Tibial nerve (tissue), 4 donors: ENCODE data around the gene RASGEF1C. TPM values are rescaled to one million over a fixed set of nuclear protein-coding genes. Genes with fewer than 3 reads are reported as not detected.
"Not testable (repeated sequence)": the region's sequence is repeated elsewhere in the genome, so short reads cannot be mapped to it uniquely, and the experiment has no call there.

Experiments
- DNase-seq, 2 donors: peaks; one replicate each; pipeline ENCODE4 v3.0.0-alpha.2; 2019; ENCODE audit warnings: low spot score in 2 of 2
- H3K27ac ChIP-seq, 4 donors: fragments of 200-600 bp; sonication (generic) in 3 of 4; one replicate each; pipeline ENCODE4 v1.5.1; 2017 to 2019; ENCODE audit warnings: mild to moderate bottlenecking in 1 of 4
- H3K27me3 ChIP-seq, 2 donors: fragments of 200-600 bp; sonication (generic) in 1 of 2; one replicate each; pipeline versions ENCODE4 v1.5.1 to v1.6.0; 2017 to 2019
- H3K36me3 ChIP-seq, 3 donors: fragments of 200-600 bp; sonication (generic); one replicate each; pipeline ENCODE4 v1.5.1; 2018 to 2019
- H3K4me1 ChIP-seq, 4 donors: fragments of 200-600 bp; sonication (generic) in 3 of 4; one replicate each; pipeline ENCODE4 v1.5.1; 2017 to 2019
- H3K4me3 ChIP-seq, 4 donors: fragments of 200-600 bp; sonication (generic) in 3 of 4; one replicate each; pipeline ENCODE4 v1.5.1; 2017 to 2019; ENCODE audit warnings: mild to moderate bottlenecking in 1 of 4, moderate library complexity in 1 of 4
- H3K9me3 ChIP-seq, 4 donors: fragments of 200-600 bp; sonication (generic) in 3 of 4; one replicate each; pipeline ENCODE4 v1.5.1; 2017 to 2019
- CTCF ChIP-seq, 5 experiments: fragments of 200-600 bp in 3 of 5; fragments of 450-650 bp in 2 of 5; sonication (generic) in 3 of 5; IDR thresholded peaks; one replicate each; pipeline ENCODE4 v1.5.1; 2016 to 2019; ENCODE audit warnings: antibody characterized with exemption in 5 of 5, mild to moderate bottlenecking in 3 of 5, moderate library complexity in 2 of 5
- EP300 ChIP-seq, 2 donors: sonication (generic); formaldehyde crosslinking; IDR thresholded peaks; one replicate each; pipeline ENCODE4 v1.6.1; 2017; ENCODE audit warnings: antibody characterized with exemption in 2 of 2, mild to moderate bottlenecking in 1 of 2
- POLR2A ChIP-seq, 2 donors: fragments of 450-650 bp; IDR thresholded peaks; one replicate each; pipeline ENCODE4 v1.6.1; 2017; ENCODE audit warnings: antibody characterized with exemption in 2 of 2, mild to moderate bottlenecking in 2 of 2, moderate library complexity in 2 of 2
- WGBS, 2 donors: methylation state at CpG; one replicate each; pipeline ENCODE4 v1.1.5; 2018; 5-methylcytosine and 5-hydroxymethylcytosine counted together
- total RNA-seq, 4 donors: library from RNA; depleted of rRNA; stranded (reverse); fragments of >200 nt; gene quantifications; one replicate each; pipeline ENCODE4 v1.1.0, GENCODE V29; 2016

Gene RASGEF1C
- total RNA-seq, 4 donors from 2014 or later = 2.7 to 12.0 (median 10.4) TPM

DNA sequence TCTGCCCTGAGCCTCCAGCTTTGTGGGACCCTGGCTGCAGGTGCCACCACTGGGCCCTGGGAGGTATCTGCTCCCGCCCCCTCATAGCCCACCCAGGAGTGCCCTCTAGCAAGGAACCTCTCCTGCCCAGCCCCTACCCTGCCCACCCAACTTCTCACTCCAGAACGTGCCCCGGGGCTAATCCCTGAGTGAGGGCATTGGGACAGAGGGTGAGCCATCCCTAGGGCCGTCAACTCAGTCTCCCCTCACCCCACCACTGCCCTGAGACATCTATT is 2.7 kb upstream of the RASGEF1C start:
- TF ChIP-seq CTCF (IDR thresholded peaks at IDR 0.05) (no peak), EP300 (IDR thresholded peaks at IDR 0.05) (no peak), POLR2A (IDR thresholded peaks at IDR 0.05) (no peak)
- peaks cover 0 to 12% (median 3%) of the 10 kb centered on the region in 4 donors for H3K4me1 ChIP-seq
- peaks cover 0 to 24% (median under 1%) of the 10 kb centered on the region in 4 donors for H3K9me3 ChIP-seq
- no peak overlapping the region for H3K27ac ChIP-seq
- H3K36me3 ChIP-seq = no peaks in the 10 kb centered on the region
- WGBS, 2 donors = 75 to 82% methylated on average over 4 of the region's 4 CpGs
- DNase-seq = no peak
- peaks cover 0 to 12% of the 10 kb centered on the region in 2 donors for H3K27me3 ChIP-seq
- H3K4me3 ChIP-seq = no peak overlapping the region

DNA sequence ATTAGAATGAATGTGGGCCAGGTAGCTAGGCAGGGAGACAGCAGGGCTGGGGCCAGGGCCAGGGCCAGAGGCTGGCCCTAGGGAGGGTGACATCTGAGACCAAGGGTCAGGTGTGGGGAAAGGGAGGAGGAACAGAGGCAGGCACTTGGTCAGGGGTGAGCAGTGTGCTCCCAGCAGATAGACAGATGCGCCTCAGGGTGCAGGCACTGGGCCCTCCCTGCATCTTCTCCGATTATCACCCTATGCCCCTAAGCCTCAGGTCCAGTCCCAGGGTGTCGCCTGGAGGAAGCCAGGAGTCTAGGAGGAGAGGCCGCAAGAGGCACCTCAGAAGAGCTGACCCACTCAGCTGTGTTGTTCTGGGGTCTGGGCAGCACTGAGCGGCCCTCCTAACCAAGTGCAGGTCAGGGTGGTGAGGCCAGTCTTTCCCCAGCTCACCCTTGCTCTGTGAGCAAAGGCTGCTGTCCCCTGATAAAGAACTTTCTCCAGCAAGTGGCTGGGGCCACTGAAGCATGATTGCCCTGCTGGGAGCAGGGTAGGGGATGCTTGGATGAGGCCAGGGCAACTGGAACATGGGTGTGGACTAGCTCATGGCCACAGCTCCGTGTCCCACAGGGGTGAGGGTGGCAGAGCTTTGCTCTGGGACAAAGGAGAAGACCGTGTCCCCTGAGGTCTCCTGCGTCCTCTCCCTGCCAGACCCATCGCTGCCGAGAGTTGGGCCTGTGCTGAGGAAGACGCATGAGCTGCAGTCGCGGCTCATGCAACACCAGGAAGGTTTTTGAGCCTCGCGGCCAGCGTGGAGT is 2.1 kb upstream of the RASGEF1C start:
- no peak for DNase-seq
- peaks cover 0 to 12% (median 3%) of the 10 kb centered on the region in 4 donors for H3K4me1 ChIP-seq
- whole genome bisulfite sequencing, 2 donors = 86 to 88% methylated on average over 16 of the region's 16 CpGs
- H3K9me3 ChIP-seq = peaks cover 0 to 19% (median 0%) of the 10 kb centered on the region in 4 donors
- H3K4me3 ChIP-seq = no peak overlapping the region
- TF ChIP-seq EP300 (IDR thresholded peaks at IDR 0.05) (no peak), POLR2A (IDR thresholded peaks at IDR 0.05) (no peak), CTCF (IDR thresholded peaks at IDR 0.05) (no peak)
- no peak overlapping the region for H3K27ac ChIP-seq
- H3K27me3 ChIP-seq = peaks cover 0 to 12% of the 10 kb centered on the region in 2 donors
- no peaks in the 10 kb centered on the region for H3K36me3 ChIP-seq

DNA sequence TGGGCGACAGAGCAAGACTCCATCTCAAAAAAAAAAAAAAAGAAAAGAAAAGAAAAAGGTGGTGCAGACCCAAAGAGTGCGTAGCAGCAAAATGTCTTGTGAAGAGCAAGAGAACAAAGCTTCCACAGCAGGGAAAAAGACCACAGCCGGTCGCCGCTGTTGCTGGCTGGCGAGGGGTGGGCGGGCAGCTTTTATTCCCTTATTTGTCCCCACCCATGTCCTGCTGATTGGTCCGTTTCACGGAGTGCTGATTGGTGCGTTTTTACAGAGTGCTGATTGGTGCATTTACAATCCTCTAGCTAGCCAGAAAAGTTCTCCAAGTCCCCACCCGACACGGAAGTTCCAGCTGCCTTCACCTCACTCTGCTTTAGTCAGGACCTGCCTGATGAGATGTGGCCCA is 1.1 kb upstream of the RASGEF1C start:
- H3K27me3 ChIP-seq = peaks cover 0 to 12% of the 10 kb centered on the region in 2 donors
- not testable (repeated sequence) for DNase-seq, H3K9me3 ChIP-seq, H3K36me3 ChIP-seq, H3K4me3 ChIP-seq, H3K27ac ChIP-seq
- H3K4me1 ChIP-seq = peaks cover 0 to 12% (median 3%) of the 10 kb centered on the region in 4 donors
- WGBS, 2 donors = 87 to 89% methylated on average over 12 of the region's 12 CpGs

GRCh38 chr5:180208435-180209081 is 453 bp downstream of the RASGEF1C start:
- Histone ChIP-seq H3K4me3 (peak overlapping the region; percentile 40 to 60 (median 42)), H3K4me1 (peaks cover 0 to 12% (median 3%) of the 10 kb centered on the region in 4 donors), H3K27me3 (peaks cover 0 to 12% of the 10 kb centered on the region in 2 donors), H3K27ac (peak overlapping the region; percentile 20 to 86 (median 65)), H3K36me3 (no peaks in the 10 kb centered on the region), H3K9me3 (no peaks in the 10 kb centered on the region)
- TF ChIP-seq CTCF (IDR thresholded peaks at IDR 0.05) (peak in 1 of 5 experiments; percentile 8), POLR2A (IDR thresholded peaks at IDR 0.05) (no peak)
- DNase-seq = no peak
- 6 to 18% methylated on average over 13 to 14 of the region's 65 CpGs for WGBS, 2 donors

GRCh38 chr5:180208038-180208434 is 975 bp downstream of the RASGEF1C start:
- no peak for DNase-seq
- peaks cover 0 to 12% of the 10 kb centered on the region in 2 donors for H3K27me3 ChIP-seq
- TF ChIP-seq CTCF (IDR thresholded peaks at IDR 0.05) (no peak), EP300 (IDR thresholded peaks at IDR 0.05) (no peak), POLR2A (IDR thresholded peaks at IDR 0.05) (no peak)
- H3K4me1 ChIP-seq = peaks cover 0 to 12% (median 3%) of the 10 kb centered on the region in 4 donors
- peak overlapping the region; percentile 51 to 86 (median 71) for H3K27ac ChIP-seq
- peak overlapping the region; percentile 40 to 60 (median 42) for H3K4me3 ChIP-seq
- 25 to 31% methylated on average over 14 of the region's 14 CpGs for WGBS, 2 donors
- H3K36me3 ChIP-seq = no peaks in the 10 kb centered on the region
- H3K9me3 ChIP-seq = no peaks in the 10 kb centered on the region
